K562 (cell line): ENCODE measurements around the gene PTPN9. TPM values are rescaled to one million over a fixed set of nuclear protein-coding genes. Genes with fewer than 3 reads are reported as not detected.
"Not testable (repeated sequence)": the region's sequence is repeated elsewhere in the genome, so short reads cannot be mapped to it uniquely, and the experiment has no call there.

Experiments
- ATAC-seq: fragments of 200-7000 bp; cut with Tn5 transposase; 3 replicates; pipeline ENCODE4 v1.9.1; 2020; ENCODE audit warnings: moderate library complexity
- BruUV-seq: library from RNA; stranded (reverse); fragments of 400-500 nt; replicated peaks from 2 replicates; lab custom pipeline; 2021; lab: Mats Ljungman, UMichigan
- CTCF ChIA-PET: fragments of 300-600 bp; formaldehyde crosslinking; extraction: SDS; loops from one replicate; lab custom pipeline; 2021; ENCODE audit warnings: low intra/inter-chr PET ratio; lab: Yijun Ruan, JAX
- POLR2A ChIA-PET: fragments of 300-600, 350-650 bp; sonication (Branson Sonifier 250); formaldehyde crosslinking; extraction: SDS; loops from one replicate; lab custom pipeline; 2021; ENCODE audit warnings: antibody characterized with exemption, inconsistent platforms; lab: Yijun Ruan, JAX
- DNase-seq, 4 experiments: peaks; one replicate each; pipeline versions ENCODE4 v3.0.0 to v3.0.0-alpha.2; 2011 to 2018; ENCODE audit warnings: low spot score in 3 of 4, mixed read lengths in 3 of 4; ENCODE audit errors: extremely low read depth in 1 of 4
- FAIRE-seq: peaks from 2 replicates; lab custom pipeline; 2011; peaks lifted over from hg19 to GRCh38; lab: Jason Lieb, UNC
- H2AFZ ChIP-seq: 2 replicates; pipeline ENCODE4 v1.6.0; 2011; ENCODE audit warnings: low read depth, low read length, control low read depth, inconsistent platforms
- H3K27ac ChIP-seq: fragments of 200-600 bp; 3 replicates; pipeline ENCODE4 v1.8.0; 2011; ENCODE audit warnings: low read depth, mild to moderate bottlenecking, control low read depth, inconsistent platforms, low read length, moderate library complexity, mixed read lengths; ENCODE audit errors: extremely low read depth
- H3K27me3 ChIP-seq, 2 experiments: fragments of 300-600 bp in 1 of 2; 2 replicates in 1 of 2; 3 replicates in 1 of 2; pipeline versions ENCODE4 v1.6.0 to v1.8.0; 2011; ENCODE audit warnings: inconsistent platforms in 2 of 2, low read length in 2 of 2, mild to moderate bottlenecking in 1 of 2, mixed read lengths in 1 of 2, moderate library complexity in 1 of 2; ENCODE audit not compliant: control insufficient read depth in 2 of 2, insufficient read depth in 2 of 2
- H3K36me3 ChIP-seq: fragments of 300-600 bp; 3 replicates; pipeline ENCODE4 v1.8.0; 2011; ENCODE audit warnings: mild to moderate bottlenecking, low read length, inconsistent platforms; ENCODE audit not compliant: control insufficient read depth, insufficient read depth
- H3K4me1 ChIP-seq, 2 experiments: fragments of 200-600 bp in 1 of 2; replicated peaks in 1 of 2; 2 replicates in 1 of 2; 3 replicates in 1 of 2; pipeline versions ENCODE4 v1.5.1 to v1.8.0; 2011; ENCODE audit warnings: inconsistent platforms in 2 of 2, low read length in 2 of 2, mild to moderate bottlenecking in 1 of 2, mixed read lengths in 1 of 2, moderate library complexity in 1 of 2; ENCODE audit not compliant: control insufficient read depth in 2 of 2, insufficient read depth in 2 of 2
- H3K4me2 ChIP-seq: 2 replicates; pipeline ENCODE4 v1.6.1; 2011; ENCODE audit warnings: low read length, control low read depth, inconsistent platforms, mixed read lengths; ENCODE audit not compliant: insufficient read depth
- H3K4me3 ChIP-seq: fragments of 200-600 bp; sonication (generic), shearing (Covaris generic); 2 replicates; pipeline ENCODE4 v1.5.1; 2016; ENCODE audit warnings: control low read depth, inconsistent platforms
- H3K79me2 ChIP-seq: fragments of 200-600 bp; 3 replicates; pipeline ENCODE4 v1.8.0; 2011; ENCODE audit warnings: low read length, inconsistent platforms; ENCODE audit not compliant: control insufficient read depth, insufficient read depth
- H3K9ac ChIP-seq, 2 experiments: 2 replicates each; pipeline versions ENCODE4 v1.6.0 to v1.6.1; 2011; ENCODE audit warnings: low read depth in 2 of 2, low read length in 2 of 2, control low read depth in 1 of 2, inconsistent platforms in 1 of 2, mild to moderate bottlenecking in 1 of 2, mixed read lengths in 1 of 2; ENCODE audit not compliant: insufficient read depth in 1 of 2
- H3K9me1 ChIP-seq: one replicate; pipeline ENCODE4 v1.6.0; 2011; ENCODE audit warnings: inconsistent platforms, mild to moderate bottlenecking, low read length, moderate library complexity; ENCODE audit not compliant: control insufficient read depth, insufficient read depth
- H3K9me3 ChIP-seq: replicated peaks from 2 replicates; pipeline ENCODE4 v1.5.1; 2011; ENCODE audit warnings: low read depth, low read length, inconsistent platforms; ENCODE audit not compliant: control insufficient read depth, insufficient read depth
- H4K20me1 ChIP-seq: replicated peaks from 2 replicates; pipeline ENCODE4 v1.6.1; 2011; ENCODE audit warnings: low read length, inconsistent platforms, mixed read lengths; ENCODE audit not compliant: control insufficient read depth, insufficient read depth
- BCOR ChIP-seq: fragments of 450-650 bp; IDR thresholded peaks from 2 replicates; pipeline ENCODE4 v1.6.1; 2016
- CHD1 ChIP-seq: fragments of 200-600 bp; sonication (generic); IDR thresholded peaks from one replicate; pipeline ENCODE4 v1.6.1; 2012; ENCODE audit warnings: mild to moderate bottlenecking, moderate library complexity, low read length, inconsistent platforms
- KDM1A ChIP-seq, 2 experiments: fragments of 450-650 bp; IDR thresholded peaks; 2 replicates each; pipeline ENCODE4 v1.6.1; 2016; ENCODE audit warnings: mild to moderate bottlenecking in 2 of 2
- NFE2L1 ChIP-seq: fragments of 450-650 bp; IDR thresholded peaks from 2 replicates; pipeline ENCODE4 v1.6.1; 2016; ENCODE audit warnings: missing genetic modification characterization, low read depth, mild to moderate bottlenecking, missing compliant biosample characterization, moderate library complexity, borderline replicate concordance
- NR3C1 ChIP-seq: sonication (generic); formaldehyde crosslinking; IDR thresholded peaks from 2 replicates; pipeline ENCODE4 v1.8.1; 2022; ENCODE audit warnings: missing genetic modification reagents
- ZBTB43 ChIP-seq: sonication (generic); formaldehyde crosslinking; IDR thresholded peaks from 2 replicates; pipeline ENCODE4 v1.8.0; 2023; ENCODE audit warnings: mild to moderate bottlenecking, missing genetic modification reagents
- ZNF146 ChIP-seq: IDR thresholded peaks from one replicate; pipeline ENCODE4 v1.6.1; 2018; ENCODE audit warnings: missing compliant biosample characterization; ENCODE audit not compliant: unreplicated experiment
- WGBS: fragments of 100-300 bp; shearing (Covaris generic); methylation state at CpG from one replicate; pipeline ENCODE4 v1.1.6; 2016; ENCODE audit warnings: low coverage, mixed read lengths; ENCODE audit not compliant: insufficient coverage; ENCODE audit errors: missing lambda C conversion rate; 5-methylcytosine and 5-hydroxymethylcytosine counted together
- in situ Hi-C: fragments of 300-500 bp; cut with MboI; formaldehyde crosslinking; loops from 4 replicates; pipeline ENCODE4 v1.15.0; 2018; ENCODE audit warnings: inconsistent platforms, mixed read lengths
- intact Hi-C: fragments of 100-400 bp; cut with micrococcal nuclease; formaldehyde crosslinking; loops from 2 replicates; pipeline ENCODE4 v1.14.2; 2022
- polyA plus RNA-seq, 8 experiments: library from polyadenylated mRNA; depleted of rRNA in 4 of 8; stranded (reverse) in 5 of 8; unstranded in 3 of 8; fragments of >200 nt; fragmentation: Nextera tagmentation in 2 of 8; fragmentation: Illumina TruSeq in 1 of 8; extraction: Ambion mirVana in 2 of 8; extraction: Trizol in 1 of 8; gene quantifications; 2 replicates each; pipeline versions ENCODE4 v1.2.1 to v1.2.3, GENCODE V29; 2011 to 2014; ENCODE audit warnings: inconsistent platforms in 1 of 8, missing spikeins in 1 of 8
- total RNA-seq, 7 experiments: library from RNA; depleted of rRNA in 6 of 7; stranded (reverse); fragments of >200 nt in 6 of 7; fragmentation: Illumina TruSeq in 2 of 7; extraction: Trizol in 2 of 7; gene quantifications; 2 replicates each; pipeline versions ENCODE4 v1.2.1 to v1.2.3, GENCODE V29; 2011 to 2021; ENCODE audit warnings: low replicate concordance in 1 of 7

Gene PTPN9
- total and polyA plus RNA-seq, 9 of the 15 experiments (the other 6 are each of a cell fraction or from before 2014, with no cell fraction given): 5.0 to 24.0 (median 14.2) TPM

GRCh38 chr15:75589071-75589470, 10.0 kb upstream of the PTPN9 start:
- Histone ChIP-seq H3K9ac (no peak overlapping the region), H3K9me1 (no peaks in the 10 kb centered on the region), H3K4me1 (peaks cover 5 to 14% of the 10 kb centered on the region in 2 experiments; a peak in 3 of 5 replicates), H3K9me3 (no peaks in the 10 kb centered on the region), H2AFZ (no peak overlapping the region), H3K36me3 (0 out of 3 replicates have a peak, but pooled peaks cover 3% of the 10 kb centered on the region), H3K27me3 (no peaks in the 10 kb centered on the region), H3K4me3 (no peak overlapping the region), H3K79me2 (no peaks in the 10 kb centered on the region), H3K27ac (no peak overlapping the region), H4K20me1 (peaks cover 4% of the 10 kb centered on the region), H3K4me2 (no peak overlapping the region)
- ATAC-seq (no peak), DNase-seq (no peak), FAIRE-seq (no peak)
- in situ Hi-C loops (no loop called here), intact Hi-C loops (no loop called here)
- no TSS peak for BruUV-seq
- CTCF ChIA-PET: no interaction called here
- WGBS: 87% methylated on average over 5 of the region's 5 CpGs
- no peak for TF ChIP-seq ZBTB43
- TF ChIP-seq NR3C1 (CRISPR knock-in tag): no peak
- TF ChIP-seq NFE2L1: no peak
- TF ChIP-seq CHD1: no peak
- POLR2A ChIA-PET: no interaction called here

- intact Hi-C loops, FAIRE-seq: not testable (repeated sequence)
These were observed 7.3 kb upstream of the PTPN9 start for GRCh38 chr15:75586422-75586821.

More at GRCh38 chr15:75586422-75586821, 7.3 kb upstream of the PTPN9 start:
- H3K4me3 ChIP-seq, DNase-seq, H3K27me3 ChIP-seq, BruUV-seq, ATAC-seq, H3K4me1 ChIP-seq, in situ Hi-C loops, H3K9me3 ChIP-seq, H2AFZ ChIP-seq, H3K27ac ChIP-seq, H3K9ac ChIP-seq, CTCF ChIA-PET, H3K79me2 ChIP-seq, H4K20me1 ChIP-seq, H3K9me1 ChIP-seq, POLR2A ChIA-PET, H3K36me3 ChIP-seq, H3K4me2 ChIP-seq: not testable (repeated sequence)
- TF ChIP-seq BCOR: peak; percentile 80
- TF ChIP-seq KDM1A (IDR thresholded peaks at IDR 0.05): peak; percentile 42 to 46; a peak in 3 of 4 replicates
- peak; percentile 66 for TF ChIP-seq ZNF146 (CRISPR knock-in tag)
- WGBS: 80% methylated on average over 4 of the region's 5 CpGs
